Measurements from ENCODE around the gene ALG12. TPM values are rescaled to one million over a fixed set of nuclear protein-coding genes. Genes with fewer than 3 reads are reported as not detected.

Gene ALG12
- total RNA-seq, 2 experiments from 2014 or later, result 11.4 to 11.7 TPM

DNA sequence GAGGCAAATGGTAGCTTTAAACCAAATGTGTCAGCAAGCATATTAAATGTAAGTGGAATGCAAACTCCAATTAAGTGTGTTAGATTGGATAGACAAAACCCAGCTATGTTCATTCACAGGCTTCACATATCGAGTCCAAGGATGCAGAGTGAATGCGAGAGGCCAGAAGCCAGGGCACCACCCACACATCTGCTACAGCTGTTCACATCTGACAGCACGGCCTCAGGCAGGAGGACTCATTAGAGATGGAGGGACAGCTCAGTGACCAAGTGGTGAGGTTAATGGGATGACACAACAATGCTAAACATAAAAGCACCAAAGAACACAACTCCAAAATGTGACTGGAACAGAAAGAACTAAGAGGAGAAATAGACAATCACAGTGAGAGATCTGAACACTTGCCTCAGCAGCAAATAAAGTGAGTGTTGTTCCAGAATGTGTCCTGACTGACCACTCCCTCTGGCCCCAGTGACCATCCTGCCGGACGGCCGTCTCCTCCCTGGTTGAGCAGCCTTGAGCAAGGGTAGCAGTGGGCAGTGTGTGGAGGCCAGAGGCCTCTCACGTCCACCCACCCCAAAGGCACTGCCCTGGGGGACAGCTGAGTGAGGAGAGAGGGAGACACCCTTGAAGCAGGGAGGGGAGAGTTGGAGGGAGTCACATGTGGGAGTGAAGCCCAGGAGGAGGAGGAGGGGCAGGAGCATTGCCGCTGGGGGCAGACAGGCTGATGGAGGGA lies 23.8 kb downstream of the ALG12 start:
- Histone ChIP-seq H3K9me2 (ENCODE audit: insufficient read depth, low read length) (no peaks in the 10 kb centered on the region), H3K4me1 (ENCODE audit: insufficient read depth, low read length, poor library complexity, severe bottlenecking) (no peaks in the 10 kb centered on the region), H3K36me3 (ENCODE audit: insufficient read depth, low read length) (peaks cover 43% of the 10 kb centered on the region), H3K79me2 (ENCODE audit: insufficient read depth, low read depth, low read length) (no peaks in the 10 kb centered on the region), H3K27ac (ENCODE audit: low read depth, low read length, poor library complexity, severe bottlenecking) (no peak overlapping the region), H4K20me1 (ENCODE audit: insufficient read depth, low read length) (no peaks in the 10 kb centered on the region), H3K9me3 (ENCODE audit: low read length) (peaks cover 2% of the 10 kb centered on the region; the same call in 1 of the 2 replicates), H2AFZ (ENCODE audit: low read length) (no peak overlapping the region), H3K4me3 (ENCODE audit: low read depth, low read length, poor library complexity, severe bottlenecking) (no peak overlapping the region), H3K4me2 (ENCODE audit: low read length) (no peak overlapping the region)
- ChIA-PET POLR2A (no interaction called here), CTCF (ENCODE audit: unreplicated experiment) (no interaction called here)
- TF ChIP-seq, protein P1, sequence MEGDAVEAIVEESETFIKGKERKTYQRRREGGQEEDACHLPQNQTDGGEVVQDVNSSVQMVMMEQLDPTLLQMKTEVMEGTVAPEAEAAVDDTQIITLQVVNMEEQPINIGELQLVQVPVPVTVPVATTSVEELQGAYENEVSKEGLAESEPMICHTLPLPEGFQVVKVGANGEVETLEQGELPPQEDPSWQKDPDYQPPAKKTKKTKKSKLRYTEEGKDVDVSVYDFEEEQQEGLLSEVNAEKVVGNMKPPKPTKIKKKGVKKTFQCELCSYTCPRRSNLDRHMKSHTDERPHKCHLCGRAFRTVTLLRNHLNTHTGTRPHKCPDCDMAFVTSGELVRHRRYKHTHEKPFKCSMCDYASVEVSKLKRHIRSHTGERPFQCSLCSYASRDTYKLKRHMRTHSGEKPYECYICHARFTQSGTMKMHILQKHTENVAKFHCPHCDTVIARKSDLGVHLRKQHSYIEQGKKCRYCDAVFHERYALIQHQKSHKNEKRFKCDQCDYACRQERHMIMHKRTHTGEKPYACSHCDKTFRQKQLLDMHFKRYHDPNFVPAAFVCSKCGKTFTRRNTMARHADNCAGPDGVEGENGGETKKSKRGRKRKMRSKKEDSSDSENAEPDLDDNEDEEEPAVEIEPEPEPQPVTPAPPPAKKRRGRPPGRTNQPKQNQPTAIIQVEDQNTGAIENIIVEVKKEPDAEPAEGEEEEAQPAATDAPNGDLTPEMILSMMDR (conservative IDR thresholded peaks at IDR 0.05; ENCODE audit: low read length), result no peak
- TF ChIP-seq EZH2phosphoT487 (IDR thresholded peaks at IDR 0.05; ENCODE audit: borderline replicate concordance, low read depth, low read length), result no peak
- intact Hi-C loops (cut with micrococcal nuclease; ENCODE audit: unreplicated experiment), result no loop called here
- BruUV-seq (replicated peaks), result no TSS peak
- DNase-seq (ENCODE audit: low spot score), result no peak

DNA sequence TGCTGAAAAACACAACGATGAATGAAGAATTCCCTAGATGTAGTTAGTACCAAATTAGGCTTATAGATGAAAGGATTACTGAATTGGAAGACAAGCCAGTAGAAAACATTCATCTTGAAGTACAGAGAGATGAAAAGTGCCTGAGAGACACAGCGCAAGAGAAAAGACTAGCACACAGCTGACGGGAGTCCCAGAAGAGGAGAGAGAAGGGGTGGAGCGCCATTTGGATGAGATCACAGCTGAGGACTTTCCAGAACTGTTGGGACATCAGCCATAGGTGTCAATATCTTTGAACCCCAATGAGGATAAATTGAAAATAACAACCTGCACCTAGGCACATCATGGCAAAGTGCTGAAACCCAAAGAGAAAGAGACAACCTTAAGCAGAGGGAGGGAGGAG lies 25.2 kb downstream of the ALG12 start:
- intact Hi-C loops (cut with micrococcal nuclease; ENCODE audit: unreplicated experiment), result no loop called here
- Histone ChIP-seq H3K79me2 (ENCODE audit: insufficient read depth, low read depth, low read length) (no peaks in the 10 kb centered on the region), H3K4me2 (ENCODE audit: low read length) (no peak overlapping the region), H4K20me1 (ENCODE audit: insufficient read depth, low read length) (no peaks in the 10 kb centered on the region), H3K27ac (ENCODE audit: low read depth, low read length, poor library complexity, severe bottlenecking) (no peak overlapping the region), H3K4me3 (ENCODE audit: low read depth, low read length, poor library complexity, severe bottlenecking) (no peak overlapping the region), H3K9me3 (ENCODE audit: low read length) (peaks cover 9% of the 10 kb centered on the region; the same call in 1 of the 2 replicates), H3K9me2 (ENCODE audit: insufficient read depth, low read length) (no peaks in the 10 kb centered on the region), H3K36me3 (ENCODE audit: insufficient read depth, low read length) (peaks cover 47% of the 10 kb centered on the region), H3K4me1 (ENCODE audit: insufficient read depth, low read length, poor library complexity, severe bottlenecking) (no peaks in the 10 kb centered on the region), H2AFZ (ENCODE audit: low read length) (no peak overlapping the region)
- BruUV-seq (replicated peaks), result no TSS peak
- TF ChIP-seq, protein P1 (conservative IDR thresholded peaks at IDR 0.05; ENCODE audit: low read length), result no peak
- TF ChIP-seq EZH2phosphoT487 (IDR thresholded peaks at IDR 0.05; ENCODE audit: borderline replicate concordance, low read depth, low read length), result no peak
- CTCF ChIA-PET (ENCODE audit: unreplicated experiment), result no interaction called here
- DNase-seq (ENCODE audit: low spot score), result no peak
- POLR2A ChIA-PET, result no interaction called here

- Histone ChIP-seq H3K9me3 (ENCODE audit: low read length) (peaks cover 9% of the 10 kb centered on the region; the same call in 1 of the 2 replicates), H3K4me1 (ENCODE audit: insufficient read depth, low read length, poor library complexity, severe bottlenecking) (no peaks in the 10 kb centered on the region), H3K36me3 (ENCODE audit: insufficient read depth, low read length) (peaks cover 48% of the 10 kb centered on the region), H3K79me2 (ENCODE audit: insufficient read depth, low read depth, low read length) (no peaks in the 10 kb centered on the region), H3K4me3 (ENCODE audit: low read depth, low read length, poor library complexity, severe bottlenecking) (no peak overlapping the region), H3K27ac (ENCODE audit: low read depth, low read length, poor library complexity, severe bottlenecking) (no peak overlapping the region), H3K4me2 (ENCODE audit: low read length) (no peak overlapping the region), H2AFZ (ENCODE audit: low read length) (no peak overlapping the region), H3K9me2 (ENCODE audit: insufficient read depth, low read length) (no peaks in the 10 kb centered on the region), H4K20me1 (ENCODE audit: insufficient read depth, low read length) (no peaks in the 10 kb centered on the region)
- POLR2A ChIA-PET, result interaction anchor here (0.7 kb wide), 2 partner anchors 18 to 95 kb away, joined by 5 read pairs; no protein-coding TSS in a partner anchor
- TF ChIP-seq, protein P1 (conservative IDR thresholded peaks at IDR 0.05; ENCODE audit: low read length), result no peak
- no peak for TF ChIP-seq EZH2phosphoT487 (IDR thresholded peaks at IDR 0.05; ENCODE audit: borderline replicate concordance, low read depth, low read length)
- CTCF ChIA-PET (ENCODE audit: unreplicated experiment), result no interaction called here
- intact Hi-C loops (cut with micrococcal nuclease; ENCODE audit: unreplicated experiment), result no loop called here
- BruUV-seq (replicated peaks), result no TSS peak
- no peak for DNase-seq (ENCODE audit: low spot score)
Measured at GRCh38 chr22:49892226-49892899, 25.9 kb downstream of the ALG12 start.

Data from OCI-LY7 (cell line).